ENCODE measurements around the gene NKD2.

Gene NKD2

DNA sequence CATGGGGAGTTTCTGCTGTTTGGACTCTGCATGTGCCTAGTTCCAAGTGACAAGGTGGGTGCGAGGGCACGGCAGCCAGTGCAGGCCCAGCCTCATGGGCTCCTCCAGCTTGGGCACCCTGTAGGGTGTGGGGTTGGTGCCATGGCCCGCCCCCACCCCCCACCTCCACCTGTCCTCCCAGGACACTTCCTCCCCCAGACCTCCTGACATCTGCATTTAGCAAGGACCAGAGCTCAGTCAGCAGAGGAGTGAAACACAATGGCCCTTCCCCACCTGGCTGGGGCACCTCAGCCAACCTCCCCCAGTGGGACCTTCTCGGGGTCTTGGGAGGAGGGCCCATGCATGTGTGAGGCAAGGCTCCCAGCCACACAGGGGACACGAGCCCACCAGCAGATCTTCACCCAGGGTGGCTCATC lies 1.9 kb upstream of the NKD2 start:
- DNase-seq: no peak
- TF ChIP-seq, protein P1, sequence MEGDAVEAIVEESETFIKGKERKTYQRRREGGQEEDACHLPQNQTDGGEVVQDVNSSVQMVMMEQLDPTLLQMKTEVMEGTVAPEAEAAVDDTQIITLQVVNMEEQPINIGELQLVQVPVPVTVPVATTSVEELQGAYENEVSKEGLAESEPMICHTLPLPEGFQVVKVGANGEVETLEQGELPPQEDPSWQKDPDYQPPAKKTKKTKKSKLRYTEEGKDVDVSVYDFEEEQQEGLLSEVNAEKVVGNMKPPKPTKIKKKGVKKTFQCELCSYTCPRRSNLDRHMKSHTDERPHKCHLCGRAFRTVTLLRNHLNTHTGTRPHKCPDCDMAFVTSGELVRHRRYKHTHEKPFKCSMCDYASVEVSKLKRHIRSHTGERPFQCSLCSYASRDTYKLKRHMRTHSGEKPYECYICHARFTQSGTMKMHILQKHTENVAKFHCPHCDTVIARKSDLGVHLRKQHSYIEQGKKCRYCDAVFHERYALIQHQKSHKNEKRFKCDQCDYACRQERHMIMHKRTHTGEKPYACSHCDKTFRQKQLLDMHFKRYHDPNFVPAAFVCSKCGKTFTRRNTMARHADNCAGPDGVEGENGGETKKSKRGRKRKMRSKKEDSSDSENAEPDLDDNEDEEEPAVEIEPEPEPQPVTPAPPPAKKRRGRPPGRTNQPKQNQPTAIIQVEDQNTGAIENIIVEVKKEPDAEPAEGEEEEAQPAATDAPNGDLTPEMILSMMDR (IDR thresholded peaks at IDR 0.05; ENCODE audit: low read depth, low read length, missing control alignments): no peak
- in situ Hi-C loops (cut with HindIII; ENCODE audit: low pct_ligation_motif_present, low sequenced_read_pairs): no loop called here
- no peaks in the 10 kb centered on the region for H3K36me3 ChIP-seq (replicated peaks)
- peaks cover 82% of the 10 kb centered on the region for H3K27me3 ChIP-seq (replicated peaks)
- H3K27ac ChIP-seq: no peak overlapping the region
- no peak overlapping the region for H3K4me3 ChIP-seq (ENCODE audit: low read depth, low read length)

DNA sequence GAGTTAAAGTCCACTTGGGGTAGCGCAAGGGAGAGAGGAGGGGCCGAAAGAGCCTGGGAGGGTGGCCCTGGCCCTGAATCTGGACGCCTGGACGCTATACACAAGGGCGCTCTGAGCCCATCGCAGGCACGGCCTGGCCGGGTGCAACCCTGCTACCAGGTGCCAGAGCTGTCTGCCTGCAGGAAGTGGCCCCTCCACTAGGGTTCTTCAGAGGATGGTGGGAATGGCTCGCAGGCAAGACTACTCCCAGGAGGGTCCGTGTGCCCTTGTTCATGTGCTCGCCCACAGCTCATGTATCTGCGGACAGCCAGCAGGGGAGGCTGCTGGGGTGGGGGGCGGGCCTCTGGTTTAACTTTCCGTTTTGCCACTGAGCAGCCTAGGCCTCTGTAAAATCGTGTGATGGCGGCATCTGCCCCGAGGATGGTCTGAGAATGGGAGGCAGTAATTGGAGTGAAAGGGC lies 1.4 kb upstream of the NKD2 start:
- Histone ChIP-seq H3K4me3 (ENCODE audit: low read depth, low read length) (no peak overlapping the region), H3K36me3 (replicated peaks) (no peaks in the 10 kb centered on the region), H3K27me3 (replicated peaks) (peaks cover 79% of the 10 kb centered on the region), H3K27ac (no peak overlapping the region)
- in situ Hi-C loops (cut with HindIII; ENCODE audit: low pct_ligation_motif_present, low sequenced_read_pairs): no loop called here
- no peak for DNase-seq
- TF ChIP-seq, protein P1 (IDR thresholded peaks at IDR 0.05; ENCODE audit: low read depth, low read length, missing control alignments): no peak

DNA sequence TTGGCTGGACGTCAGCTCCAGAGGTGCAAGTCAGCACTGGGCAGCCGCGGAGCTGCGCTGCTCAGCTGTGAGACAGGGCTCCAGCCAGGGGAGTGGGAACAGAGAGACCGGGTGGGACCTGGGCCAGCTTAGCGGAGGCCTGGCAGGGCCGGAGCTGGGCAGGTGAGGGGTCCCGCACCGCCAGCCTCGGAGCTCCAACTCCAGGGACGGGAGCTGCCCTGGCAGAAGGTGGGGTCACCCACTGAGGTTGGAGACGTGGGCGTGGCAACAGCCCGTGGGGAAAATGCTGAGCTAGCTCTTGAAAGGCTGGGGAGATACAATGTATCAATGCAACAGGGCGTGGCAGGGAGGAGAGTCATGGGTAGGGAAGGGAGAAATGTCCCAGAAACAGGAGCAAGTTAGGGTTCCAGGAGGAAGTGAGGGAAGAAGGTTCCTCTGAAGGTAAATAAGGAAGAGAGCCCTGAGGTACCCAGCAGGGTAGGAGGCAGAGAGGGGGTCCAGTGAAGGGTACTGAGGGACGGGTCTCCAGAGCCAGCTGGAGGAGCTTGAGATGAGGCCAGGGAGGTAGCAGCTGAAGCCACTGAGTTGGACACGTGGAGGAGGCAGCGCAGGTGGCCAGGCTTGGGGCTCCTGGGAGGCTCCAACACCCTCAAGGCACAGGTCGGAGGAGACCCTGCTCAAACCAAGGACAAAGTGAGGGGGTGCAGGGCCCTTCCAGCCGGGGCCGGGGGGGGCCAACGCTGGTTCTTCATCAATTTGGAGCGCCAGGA lies 736 bp upstream of the NKD2 start:
- Histone ChIP-seq H3K36me3 (replicated peaks) (no peaks in the 10 kb centered on the region), H3K27ac (no peak overlapping the region), H3K27me3 (replicated peaks) (peaks cover 81% of the 10 kb centered on the region), H3K4me3 (ENCODE audit: low read depth, low read length) (no peak overlapping the region)
- DNase-seq: no peak
- TF ChIP-seq, protein P1 (IDR thresholded peaks at IDR 0.05; ENCODE audit: low read depth, low read length, missing control alignments): no peak
- in situ Hi-C loops (cut with HindIII; ENCODE audit: low pct_ligation_motif_present, low sequenced_read_pairs): no loop called here

DNA sequence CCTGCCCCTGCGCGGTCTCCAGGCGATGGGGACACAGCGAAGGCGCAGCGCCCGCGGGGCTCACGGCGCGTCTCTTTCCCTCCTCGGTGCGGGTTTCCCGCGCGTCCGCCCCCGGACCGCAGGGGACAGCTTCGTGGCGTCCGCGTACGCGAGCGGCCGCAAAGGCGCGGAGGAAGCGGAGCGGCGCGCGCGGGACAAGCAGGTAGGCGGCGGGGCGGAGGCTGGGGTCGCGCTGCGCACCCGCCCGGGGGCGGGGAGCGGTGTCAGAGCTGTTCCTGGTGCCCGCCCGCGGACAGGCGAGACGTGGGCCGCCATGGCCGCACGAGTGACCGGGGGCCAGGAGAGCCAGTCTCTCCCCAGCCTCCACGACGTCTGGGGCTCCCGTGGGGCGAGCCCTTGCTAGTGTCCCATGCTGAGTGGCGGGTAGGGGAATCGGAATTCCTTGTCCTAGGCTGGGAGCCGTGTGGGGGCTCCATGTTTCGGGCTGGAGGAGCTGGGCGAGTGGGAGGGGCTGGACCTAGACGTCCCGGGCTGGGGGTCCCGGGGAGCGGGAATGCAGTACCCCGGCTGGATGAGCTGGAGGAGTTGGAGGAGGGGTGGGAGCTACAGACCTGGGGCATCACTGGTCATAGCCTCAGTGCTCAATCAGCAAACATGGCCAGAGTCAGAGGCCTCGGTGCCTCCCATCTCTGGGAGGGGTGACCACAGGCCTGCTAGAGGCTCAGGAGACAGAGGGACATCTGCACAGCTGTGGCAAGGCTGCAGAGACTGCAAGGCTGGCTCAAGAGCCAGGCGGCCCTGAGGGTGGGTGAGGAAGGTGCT lies 968 bp downstream of the NKD2 start:
- H3K4me3 ChIP-seq (ENCODE audit: low read depth, low read length): no peak overlapping the region
- peaks cover 64% of the 10 kb centered on the region for H3K27me3 ChIP-seq (replicated peaks)
- no peak for DNase-seq
- no peak overlapping the region for H3K27ac ChIP-seq
- TF ChIP-seq, protein P1 (IDR thresholded peaks at IDR 0.05; ENCODE audit: low read depth, low read length, missing control alignments): no peak
- H3K36me3 ChIP-seq (replicated peaks): no peaks in the 10 kb centered on the region
- in situ Hi-C loops (cut with HindIII; ENCODE audit: low pct_ligation_motif_present, low sequenced_read_pairs): no loop called here

DNA sequence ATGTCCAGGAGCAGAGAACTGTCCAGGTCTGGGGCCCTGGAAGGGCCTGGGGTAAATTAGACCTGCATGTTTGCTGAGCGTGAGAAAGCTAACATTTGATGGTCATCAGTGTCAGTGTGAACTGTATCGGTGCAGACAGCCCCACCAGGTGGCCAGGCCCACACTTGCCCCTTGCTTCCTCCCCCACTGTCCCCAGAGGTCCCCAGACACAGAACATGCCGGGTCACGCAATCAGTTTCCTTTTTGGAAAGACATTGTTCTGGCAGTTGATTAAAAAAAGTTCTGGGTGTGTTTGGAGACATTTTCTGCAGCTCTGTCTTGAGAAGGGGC lies 1.5 kb downstream of the NKD2 start:
- TF ChIP-seq, protein P1 (IDR thresholded peaks at IDR 0.05; ENCODE audit: low read depth, low read length, missing control alignments): no peak
- in situ Hi-C loops (cut with HindIII; ENCODE audit: low pct_ligation_motif_present, low sequenced_read_pairs): no loop called here
- H3K4me3 ChIP-seq (ENCODE audit: low read depth, low read length): no peak overlapping the region
- H3K36me3 ChIP-seq (replicated peaks): no peaks in the 10 kb centered on the region
- no peak overlapping the region for H3K27ac ChIP-seq
- H3K27me3 ChIP-seq (replicated peaks): peaks cover 58% of the 10 kb centered on the region
- no peak for DNase-seq
